ENCODE measurements around the gene RUBCNL.

Gene RUBCNL

GRCh38 chr13:46315036-46315435, 72.0 kb downstream of the RUBCNL start:
- in situ Hi-C loops (cut with MboI; ENCODE audit: low pct_unique_long_range_greater_than_20kb, low sequenced_read_pairs): loop anchor here (25.0 kb wide), 1 partner anchor 703 kb away; the partner anchor contains the start of gene ERICH6B
- DNase-seq: no peak

- in situ Hi-C loops (cut with MboI; ENCODE audit: low pct_unique_long_range_greater_than_20kb, low sequenced_read_pairs): loop anchor here (25.0 kb wide), 1 partner anchor 702 kb away; the partner anchor contains the start of gene ERICH6B
These were observed 72.5 kb downstream of the RUBCNL start for GRCh38 chr13:46314587-46314986.

GRCh38 chr13:46313432-46314257, 73.4 kb downstream of the RUBCNL start:
- no peak for DNase-seq
- in situ Hi-C loops (cut with MboI; ENCODE audit: low pct_unique_long_range_greater_than_20kb, low sequenced_read_pairs): loop anchor here (25.0 kb wide), 1 partner anchor 701 kb away; the partner anchor contains the start of gene ERICH6B

More at GRCh38 chr13:46314587-46314986, 72.5 kb downstream of the RUBCNL start:
- no peak for DNase-seq

GRCh38 chr13:46313024-46313423, 74.0 kb downstream of the RUBCNL start:
- in situ Hi-C loops (cut with MboI; ENCODE audit: low pct_unique_long_range_greater_than_20kb, low sequenced_read_pairs): loop anchor here (25.0 kb wide), 1 partner anchor 701 kb away; the partner anchor contains the start of gene ERICH6B
- no peak for DNase-seq

- in situ Hi-C loops (cut with MboI; ENCODE audit: low pct_unique_long_range_greater_than_20kb, low sequenced_read_pairs): loop anchor here (25.0 kb wide), 1 partner anchor 699 kb away; the partner anchor contains the start of gene ERICH6B
- DNase-seq: no peak
These were observed 75.8 kb downstream of the RUBCNL start for GRCh38 chr13:46311217-46311616.

GRCh38 chr13:46310066-46310465, 77.0 kb downstream of the RUBCNL start:
- no peak for DNase-seq
- in situ Hi-C loops (cut with MboI; ENCODE audit: low pct_unique_long_range_greater_than_20kb, low sequenced_read_pairs): loop anchor here (25.0 kb wide), 1 partner anchor 698 kb away; the partner anchor contains the start of gene ERICH6B

- no peak for DNase-seq
- in situ Hi-C loops (cut with MboI; ENCODE audit: low pct_unique_long_range_greater_than_20kb, low sequenced_read_pairs): loop anchor here (25.0 kb wide), 1 partner anchor 695 kb away; the partner anchor contains the start of gene ERICH6B
These were observed 79.5 kb downstream of the RUBCNL start for GRCh38 chr13:46307554-46307953.

- DNase-seq: no peak
- in situ Hi-C loops (cut with MboI; ENCODE audit: low pct_unique_long_range_greater_than_20kb, low sequenced_read_pairs): loop anchor here (25.0 kb wide), 1 partner anchor 692 kb away; the partner anchor contains the start of gene ERICH6B
These were observed 82.5 kb downstream of the RUBCNL start for GRCh38 chr13:46304546-46304945.

GRCh38 chr13:46303742-46304385, 83.2 kb downstream of the RUBCNL start:
- DNase-seq: no peak
- in situ Hi-C loops (cut with MboI; ENCODE audit: low pct_unique_long_range_greater_than_20kb, low sequenced_read_pairs): loop anchor here (25.0 kb wide), 1 partner anchor 692 kb away; the partner anchor contains the start of gene ERICH6B

GRCh38 chr13:46297361-46297811, 89.7 kb downstream of the RUBCNL start:
- in situ Hi-C loops (cut with MboI; ENCODE audit: low pct_unique_long_range_greater_than_20kb, low sequenced_read_pairs): no loop called here
- DNase-seq: no peak

GRCh38 chr13:46296921-46297320, 90.1 kb downstream of the RUBCNL start:
- in situ Hi-C loops (cut with MboI; ENCODE audit: low pct_unique_long_range_greater_than_20kb, low sequenced_read_pairs): no loop called here
- no peak for DNase-seq

- in situ Hi-C loops (cut with MboI; ENCODE audit: low pct_unique_long_range_greater_than_20kb, low sequenced_read_pairs): no loop called here
- DNase-seq: no peak
These were observed 90.8 kb downstream of the RUBCNL start for GRCh38 chr13:46296115-46296822.

GRCh38 chr13:46295491-46296114, 91.4 kb downstream of the RUBCNL start:
- peak; percentile 60 for DNase-seq
- in situ Hi-C loops (cut with MboI; ENCODE audit: low pct_unique_long_range_greater_than_20kb, low sequenced_read_pairs): no loop called here

- in situ Hi-C loops (cut with MboI; ENCODE audit: low pct_unique_long_range_greater_than_20kb, low sequenced_read_pairs): no loop called here
- no peak for DNase-seq
These were observed 93.6 kb downstream of the RUBCNL start for GRCh38 chr13:46293436-46293835.

All from KBM-7 (cell line).